Cerebellar nuclear complex (tissue), 1 donor: Measurements from ENCODE around the gene HLA-DRB5.
"Not testable (repeated sequence)": the region's sequence is repeated elsewhere in the genome, so short reads cannot be mapped to it uniquely, and the experiment has no call there.

Experiments used
- DNase-seq, 2 experiments: peaks; one replicate each; lab custom pipeline; 2025; lab: John Stamatoyannopoulos, UW

Gene HLA-DRB5

DNA sequence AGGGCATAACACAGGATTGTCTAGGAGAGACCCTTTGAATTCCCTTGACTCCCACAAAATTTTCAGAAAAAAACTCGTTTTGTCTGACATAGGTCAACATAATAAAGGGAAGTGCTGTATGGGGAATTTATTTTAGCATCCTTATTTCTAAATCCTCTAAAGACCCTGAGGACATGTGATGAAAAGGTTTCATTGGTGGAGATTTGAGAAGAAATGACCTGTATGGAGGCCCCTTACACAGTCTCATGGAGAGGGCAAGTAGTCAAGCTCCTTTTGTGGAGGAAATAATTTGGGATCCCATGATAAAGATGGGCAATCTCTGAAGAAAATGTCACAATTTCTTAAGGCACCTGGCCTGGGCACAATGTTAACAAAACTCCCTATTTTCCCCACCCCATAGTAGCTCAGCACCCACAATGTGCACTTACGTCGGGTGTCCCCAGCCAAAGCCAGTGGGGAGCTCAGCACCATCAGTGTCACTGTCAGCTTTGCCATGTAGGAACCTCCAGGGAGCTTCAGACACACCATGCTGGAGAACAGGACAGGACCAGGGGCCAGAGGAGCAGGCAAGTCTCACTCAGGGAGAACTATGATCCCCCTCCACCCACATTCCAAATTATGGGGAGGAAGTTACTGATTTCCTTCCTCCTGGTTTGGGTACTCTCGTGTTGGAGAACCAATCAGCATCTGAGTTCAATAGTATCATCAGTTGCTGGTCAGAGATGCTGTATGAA lies at the start of gene HLA-DRB5:
HLA-DRB5 (minus strand) TSS at position 591 of the 734 bp plus-strand sequence; CDS start at position 528, 63 bp downstream.
- no peak for DNase-seq

DNA sequence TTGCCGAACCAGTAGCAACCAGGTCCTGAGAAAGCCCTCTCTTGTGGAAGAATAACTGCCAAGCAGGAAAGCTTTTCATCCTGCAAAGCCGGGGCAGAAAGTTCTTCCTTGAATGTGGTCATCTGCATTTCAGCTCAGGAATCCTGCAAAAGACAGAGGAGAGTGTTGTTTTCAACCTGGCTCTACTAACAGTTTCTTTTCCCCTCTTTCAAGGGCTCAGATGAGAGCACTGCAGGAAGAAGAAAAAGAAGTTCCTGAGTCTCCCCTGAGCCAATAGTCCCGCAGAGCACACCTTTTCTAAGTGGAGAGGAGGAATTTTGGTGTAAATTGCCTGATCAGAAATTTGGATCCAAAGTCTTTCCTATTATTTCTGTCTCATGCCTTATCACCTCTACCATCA lies 48.9 kb upstream of the HLA-DRB5 start:
- no peak for DNase-seq

DNA sequence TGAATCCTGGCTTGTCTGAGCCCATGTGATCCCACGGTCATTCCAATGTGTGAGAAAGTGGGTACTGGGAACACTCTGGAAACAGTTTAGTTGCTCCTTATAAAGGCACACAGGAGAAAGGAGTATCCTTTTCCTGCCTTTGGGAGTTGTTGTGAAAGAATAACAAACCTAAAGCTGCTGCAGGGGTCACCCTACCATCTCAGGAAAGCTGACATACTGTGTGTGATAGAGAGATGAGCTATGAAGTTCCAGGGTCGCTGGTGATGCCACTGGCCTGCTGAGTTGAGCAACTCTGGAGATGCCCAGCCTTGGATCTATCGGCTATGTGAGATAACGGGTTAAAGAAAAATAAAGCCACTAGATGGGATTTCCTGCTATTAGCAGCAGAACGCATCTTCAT lies 47.4 kb upstream of the HLA-DRB5 start:
- not testable (repeated sequence) for DNase-seq

DNA sequence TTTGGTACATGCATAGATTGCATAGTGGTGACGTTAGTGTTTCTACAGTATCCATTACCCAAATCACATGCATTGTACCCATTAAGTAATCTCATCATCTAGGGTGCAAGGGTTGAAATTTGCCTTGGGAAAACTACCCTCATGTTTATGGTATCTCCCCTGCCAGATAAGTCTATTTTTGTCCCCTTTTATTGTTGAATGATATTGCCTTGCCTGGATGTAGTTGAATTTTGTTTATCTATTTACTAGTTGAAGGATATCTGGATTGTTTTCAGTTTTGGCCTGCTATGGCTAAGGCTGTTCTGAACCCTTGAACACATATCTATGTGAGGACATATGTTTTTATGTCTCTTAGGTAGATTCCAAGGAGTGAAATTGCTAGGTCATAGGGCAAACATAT lies 46.2 kb upstream of the HLA-DRB5 start:
- no peak for DNase-seq

DNA sequence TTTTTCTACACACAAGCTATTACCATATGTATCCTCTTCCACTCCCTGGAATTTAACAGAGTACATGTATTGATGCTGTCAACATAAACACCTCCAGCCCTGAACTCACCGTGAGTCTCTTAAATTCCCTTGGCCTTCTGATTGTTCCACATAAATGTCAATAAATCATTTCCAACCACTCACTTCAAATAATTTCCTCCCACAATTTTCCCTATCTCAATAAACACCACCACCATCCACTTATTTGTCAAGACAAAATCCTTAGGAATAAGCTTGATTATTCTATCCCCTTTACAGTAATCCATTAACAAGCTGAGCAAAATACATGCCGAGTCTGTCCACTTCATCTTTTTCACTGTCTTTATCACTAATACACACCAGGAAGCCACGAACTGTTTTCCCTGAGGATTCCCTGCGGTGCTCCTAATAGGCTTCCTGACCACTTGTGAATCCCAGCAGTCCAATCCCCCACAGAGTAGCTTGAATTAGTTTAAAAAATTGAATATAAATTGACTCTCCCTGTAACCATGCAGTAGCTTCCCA lies 40.3 kb upstream of the HLA-DRB5 start:
- DNase-seq = no peak

DNA sequence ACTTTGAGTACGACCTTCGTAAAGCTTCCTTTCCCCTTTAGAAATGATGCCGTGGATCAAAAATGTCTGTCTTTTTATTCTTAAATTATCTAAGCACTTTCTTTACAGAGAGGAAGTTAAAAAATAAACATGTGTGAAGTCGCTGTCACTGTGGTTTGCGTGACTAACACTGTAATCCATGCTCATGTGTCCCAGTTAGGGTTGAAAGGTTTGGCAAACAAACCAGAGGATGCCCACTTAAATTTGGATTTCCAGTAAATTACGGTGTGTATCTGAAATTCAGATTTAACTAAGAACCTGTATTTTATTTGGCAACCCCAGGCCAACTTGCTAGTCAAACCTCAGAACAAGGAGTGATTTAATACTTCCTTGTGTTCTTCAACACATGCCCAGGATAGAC lies 38.5 kb upstream of the HLA-DRB5 start:
- no peak for DNase-seq

DNA sequence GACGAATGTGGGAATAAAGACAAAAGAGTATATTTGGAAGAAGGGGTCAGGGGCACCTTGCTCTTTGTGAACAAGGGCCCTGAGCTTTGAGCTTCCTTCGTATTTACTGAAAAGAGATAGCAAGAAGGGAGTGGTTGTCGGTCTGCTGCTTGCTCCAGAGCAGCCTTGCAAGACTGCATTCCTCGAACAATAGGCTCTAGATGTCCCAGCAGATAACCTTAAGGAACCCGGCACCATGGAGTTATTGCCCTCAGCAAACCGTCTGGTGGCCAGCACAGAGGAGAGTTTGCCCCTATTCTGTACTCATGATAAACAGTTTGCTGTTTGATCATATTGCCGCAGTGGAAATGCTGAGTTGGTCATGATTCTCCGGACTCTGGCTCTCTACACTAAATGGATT lies 36.9 kb upstream of the HLA-DRB5 start:
- no peak for DNase-seq

DNA sequence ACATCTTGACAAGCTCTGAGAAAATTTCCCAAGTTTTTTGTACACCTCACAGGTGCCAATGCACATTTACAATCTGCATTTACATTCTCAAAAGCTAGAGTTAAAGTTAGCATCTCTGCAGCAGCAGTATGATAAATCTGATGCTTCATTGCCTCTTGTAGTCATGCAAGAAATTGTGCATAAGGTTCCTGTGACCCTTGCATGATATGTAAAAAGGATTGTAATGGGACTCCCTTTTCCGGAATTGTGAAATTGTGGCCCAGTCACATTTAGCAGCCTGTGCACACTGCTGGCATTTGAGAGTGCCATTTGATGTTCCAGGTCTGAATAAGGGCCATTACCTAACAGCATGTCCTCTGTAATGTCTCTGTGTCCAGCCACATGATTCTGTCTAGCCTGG lies 35.4 kb upstream of the HLA-DRB5 start:
- DNase-seq = no peak

DNA sequence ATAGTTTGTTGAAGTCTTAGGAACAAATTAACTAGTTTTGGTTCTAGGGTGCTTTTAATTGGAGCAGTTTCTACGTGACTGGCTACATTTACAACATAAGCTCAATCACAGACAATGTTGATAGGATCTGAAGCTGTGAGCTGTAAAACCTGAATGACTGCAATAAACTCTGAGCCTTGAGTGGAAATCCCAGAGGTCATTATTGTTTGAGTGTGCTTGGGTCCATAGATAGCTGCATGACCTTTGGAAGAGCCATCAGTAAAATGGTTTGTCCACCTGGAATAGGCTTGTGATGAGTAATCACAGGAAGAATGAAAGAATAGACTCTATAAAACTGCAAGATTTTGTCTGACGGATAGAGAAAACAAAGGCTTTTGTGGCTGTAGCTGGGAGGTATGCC lies 32.9 kb upstream of the HLA-DRB5 start:
- DNase-seq = no peak

DNA sequence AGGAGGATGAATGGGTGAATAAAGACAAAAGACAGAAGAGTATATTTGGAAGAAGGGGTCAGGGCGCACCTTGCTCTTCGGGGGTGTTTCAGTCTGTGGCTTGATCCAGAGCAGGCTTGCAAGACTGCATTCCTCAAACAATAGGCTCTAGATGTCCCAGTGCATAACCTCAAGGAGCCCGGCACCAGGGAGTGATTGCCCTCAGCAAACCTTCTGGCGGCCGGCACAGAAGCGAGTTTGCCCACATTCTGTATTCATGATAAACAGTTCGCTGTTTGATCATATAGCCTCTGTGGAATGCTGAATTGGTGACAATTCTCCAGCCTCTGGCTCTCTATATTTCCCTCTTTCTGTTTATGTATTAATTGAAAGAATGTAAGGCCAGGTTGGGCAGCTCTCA lies 29.7 kb upstream of the HLA-DRB5 start:
- no peak for DNase-seq

DNA sequence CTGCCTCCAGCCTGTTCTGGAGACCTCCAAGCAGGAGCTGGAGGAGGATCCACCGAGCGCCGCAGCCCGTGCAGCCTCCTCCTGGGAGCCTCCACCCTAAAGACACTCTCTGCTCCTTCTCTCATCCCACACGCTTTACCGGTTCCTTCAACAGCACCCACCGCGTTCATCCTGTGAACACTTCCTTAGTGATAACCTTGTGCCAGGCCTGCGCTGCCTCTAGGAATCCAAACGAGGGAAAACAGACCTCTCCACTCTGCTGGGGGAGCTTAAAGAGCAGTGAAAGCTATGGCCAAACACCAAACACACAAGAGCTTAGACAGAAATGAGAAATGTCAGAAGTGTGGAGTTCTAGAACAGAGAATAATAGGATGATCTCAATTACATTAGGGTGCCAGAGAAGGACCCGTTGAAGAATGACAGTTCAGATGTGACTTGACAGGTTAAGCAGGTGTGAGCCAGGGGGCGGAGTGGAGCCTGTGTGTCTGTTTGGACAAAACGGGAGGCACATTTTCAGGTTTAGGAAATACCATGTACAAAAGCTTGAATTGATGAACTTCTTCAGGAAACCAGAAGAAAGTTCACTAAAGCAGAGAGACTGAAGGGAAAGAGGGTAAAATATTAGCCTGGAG lies 28.5 kb upstream of the HLA-DRB5 start:
- no peak for DNase-seq

DNA sequence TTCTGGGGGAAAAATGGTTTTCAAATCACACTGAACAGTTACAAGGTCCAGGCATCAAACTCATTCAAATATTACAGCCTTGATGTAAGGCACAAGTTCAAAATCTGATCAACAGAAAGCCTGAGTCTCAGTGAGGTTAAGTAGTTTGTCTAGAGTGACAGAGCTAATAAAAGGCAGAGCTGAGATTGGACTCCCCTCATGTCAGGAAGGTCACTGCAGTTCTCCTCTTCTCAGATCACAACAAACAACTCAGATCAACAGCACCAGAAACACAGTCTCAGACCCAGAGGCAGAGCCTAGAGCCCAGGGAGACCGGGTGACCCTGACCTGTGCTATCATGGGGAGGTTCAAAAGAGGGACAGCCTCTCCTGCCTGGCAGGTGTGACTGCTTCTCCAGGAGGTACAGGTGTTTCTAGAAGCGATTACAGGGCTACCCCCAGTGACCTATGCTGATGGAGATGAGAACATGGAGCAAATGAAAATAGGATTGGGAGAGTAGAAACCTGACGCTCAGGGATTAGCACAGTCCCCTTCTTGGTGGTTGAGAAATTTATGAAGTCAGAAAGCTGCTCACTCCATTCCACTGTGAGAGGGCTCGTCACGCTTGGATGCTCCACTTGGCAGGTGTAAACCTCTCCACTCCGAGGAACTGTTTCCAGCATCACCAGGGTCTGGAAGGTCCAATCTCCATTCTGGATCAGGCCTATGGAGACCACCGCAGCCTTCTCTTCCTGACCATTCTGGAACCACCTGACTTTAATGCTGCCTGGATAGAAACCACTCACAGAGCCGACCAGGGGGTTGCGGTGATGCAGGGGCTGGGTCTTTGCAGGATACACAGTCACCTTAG lies 24.3 kb upstream of the HLA-DRB5 start:
- no peak for DNase-seq

DNA sequence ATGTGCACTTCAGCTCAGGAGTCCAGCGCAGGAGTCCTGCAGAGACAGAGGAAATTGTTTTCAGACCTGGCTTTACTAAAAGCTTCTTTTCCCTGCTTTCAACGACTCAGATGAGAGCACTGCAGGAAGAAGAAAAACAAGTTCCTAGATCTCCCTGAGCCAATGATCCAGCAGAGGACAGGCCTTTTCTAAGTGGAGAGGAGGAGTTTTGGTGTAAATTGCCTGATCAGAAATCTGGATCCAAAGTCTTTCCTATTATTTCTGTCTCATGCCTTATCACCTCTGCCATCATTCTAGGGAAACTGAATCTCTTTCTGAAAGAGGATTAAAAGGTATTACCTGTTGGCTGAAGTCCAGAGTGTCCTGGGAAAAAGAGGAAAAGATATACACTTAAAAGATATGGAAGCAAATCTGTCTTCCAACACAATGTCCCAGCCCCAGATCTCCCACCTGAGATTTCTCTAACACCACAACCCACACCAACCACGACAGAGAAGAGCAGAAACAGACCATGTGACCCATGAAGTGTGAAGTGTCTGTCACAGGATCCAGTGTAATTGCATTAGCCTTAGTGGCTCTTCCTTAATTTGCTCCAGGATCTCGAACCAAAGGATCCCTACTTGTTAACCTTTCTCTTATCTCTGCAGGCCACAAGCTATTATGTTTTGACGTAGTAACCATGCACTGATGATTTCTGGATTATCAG lies 23.1 kb upstream of the HLA-DRB5 start:
- DNase-seq = no peak

DNA sequence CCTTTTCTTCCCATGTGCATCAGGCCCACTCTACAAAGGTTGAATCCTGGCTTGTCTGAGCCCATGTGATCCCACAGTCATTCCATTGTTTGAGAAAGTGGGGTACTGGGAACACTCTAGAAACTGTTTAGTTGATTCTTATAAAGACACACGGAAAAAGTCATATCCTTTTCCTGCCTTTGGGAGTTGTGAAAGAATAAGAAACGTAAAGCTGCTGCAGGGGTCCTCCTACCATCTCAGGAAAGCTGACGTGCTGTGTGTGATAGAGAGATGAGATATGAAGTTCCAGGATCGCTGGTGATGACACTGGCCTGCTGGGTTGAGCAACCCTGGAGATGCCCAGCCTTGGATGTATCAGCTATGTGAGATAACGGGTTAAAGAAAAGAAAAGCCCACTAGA lies 21.3 kb upstream of the HLA-DRB5 start:
- no peak for DNase-seq

DNA sequence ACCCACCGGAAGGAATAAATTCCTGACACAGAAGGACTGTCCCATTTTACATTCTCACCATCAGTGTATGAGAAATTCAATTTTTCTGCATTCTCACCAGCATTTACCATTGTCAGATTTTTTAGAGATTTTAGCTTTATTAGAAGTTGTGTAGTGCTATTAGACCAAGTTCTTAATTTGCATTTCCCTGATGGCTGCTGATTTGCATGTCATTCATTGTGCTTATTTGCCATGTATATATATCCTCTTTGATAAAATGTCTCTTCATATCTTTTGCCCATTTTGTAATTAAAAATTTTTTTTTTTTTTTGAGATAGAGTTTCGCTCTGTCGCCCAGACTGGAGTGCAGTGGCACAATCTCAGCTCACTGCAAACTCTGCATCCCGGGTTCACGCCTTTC lies 9.8 kb upstream of the HLA-DRB5 start:
- no peak for DNase-seq

DNA sequence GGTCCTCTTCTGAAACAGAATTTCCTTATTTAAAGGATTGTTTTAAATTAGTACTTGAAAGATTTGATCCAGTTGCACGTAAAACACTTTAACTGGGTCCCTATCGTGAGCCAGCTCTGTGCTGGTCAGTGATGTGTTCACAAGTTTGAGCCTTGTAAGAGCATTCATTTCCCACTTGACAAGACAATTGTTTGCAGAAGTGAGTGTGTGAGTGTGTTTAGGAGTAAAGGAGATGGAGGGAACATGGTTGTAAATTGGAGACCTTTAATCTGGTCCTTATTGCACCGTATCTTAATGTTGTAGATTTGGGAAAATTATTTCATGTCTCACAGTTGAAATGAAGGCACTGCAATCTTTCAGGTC lies 325 bp upstream of the HLA-DRB5 start:
- not testable (repeated sequence) for DNase-seq

DNA sequence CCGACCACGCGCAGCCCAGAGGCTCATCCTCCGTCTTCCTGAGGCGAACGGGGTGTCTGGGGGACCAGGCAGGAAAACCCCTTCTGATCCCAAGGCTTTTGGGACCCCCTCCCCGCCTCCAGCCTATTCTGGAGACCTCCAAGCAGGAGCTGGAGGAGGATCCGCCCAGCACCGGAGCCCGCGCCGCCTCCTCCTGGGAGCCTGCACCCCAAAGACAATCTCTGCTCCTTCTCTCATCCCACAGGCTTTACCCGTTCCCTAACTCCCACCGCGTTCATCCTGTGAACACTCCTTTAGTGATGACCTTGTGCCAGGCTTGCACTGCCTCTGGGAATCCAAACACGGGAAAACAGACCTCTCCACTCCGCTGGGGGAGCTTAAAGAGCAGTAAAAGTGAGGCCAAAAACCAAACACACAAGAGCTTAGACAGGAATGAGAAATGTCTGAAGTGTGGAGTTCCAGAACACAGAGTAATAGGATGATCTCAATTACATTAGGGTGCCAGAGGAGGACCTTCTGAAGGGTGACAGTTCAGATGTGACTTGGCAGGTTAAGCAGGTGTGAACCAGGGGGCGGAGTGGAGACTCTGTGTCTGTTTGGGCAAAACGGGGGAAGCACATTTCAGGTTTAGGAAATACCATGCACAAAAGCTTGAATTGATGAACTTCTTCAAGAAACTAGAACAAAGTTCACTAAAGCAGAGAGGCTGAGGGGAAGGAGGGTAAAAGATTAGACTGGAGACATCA lies 7.6 kb downstream of the HLA-DRB5 start:
- no peak for DNase-seq

DNA sequence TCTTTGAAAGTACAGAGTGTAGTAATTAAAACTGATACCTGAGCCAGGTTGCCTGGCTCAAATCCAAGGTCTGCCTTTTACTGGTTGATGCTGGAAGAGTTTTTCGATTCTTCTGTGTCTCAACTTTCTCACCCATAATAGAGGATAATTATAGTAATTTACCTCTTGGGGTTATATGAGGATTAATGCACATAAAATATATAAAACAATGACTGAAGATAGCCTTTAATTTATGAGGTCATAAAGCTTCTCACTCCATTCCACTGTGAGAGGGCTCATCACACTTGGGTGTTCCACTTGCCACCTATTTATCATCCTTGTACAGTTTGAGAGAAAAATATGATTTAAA lies 10.2 kb downstream of the HLA-DRB5 start:
- DNase-seq = no peak

DNA sequence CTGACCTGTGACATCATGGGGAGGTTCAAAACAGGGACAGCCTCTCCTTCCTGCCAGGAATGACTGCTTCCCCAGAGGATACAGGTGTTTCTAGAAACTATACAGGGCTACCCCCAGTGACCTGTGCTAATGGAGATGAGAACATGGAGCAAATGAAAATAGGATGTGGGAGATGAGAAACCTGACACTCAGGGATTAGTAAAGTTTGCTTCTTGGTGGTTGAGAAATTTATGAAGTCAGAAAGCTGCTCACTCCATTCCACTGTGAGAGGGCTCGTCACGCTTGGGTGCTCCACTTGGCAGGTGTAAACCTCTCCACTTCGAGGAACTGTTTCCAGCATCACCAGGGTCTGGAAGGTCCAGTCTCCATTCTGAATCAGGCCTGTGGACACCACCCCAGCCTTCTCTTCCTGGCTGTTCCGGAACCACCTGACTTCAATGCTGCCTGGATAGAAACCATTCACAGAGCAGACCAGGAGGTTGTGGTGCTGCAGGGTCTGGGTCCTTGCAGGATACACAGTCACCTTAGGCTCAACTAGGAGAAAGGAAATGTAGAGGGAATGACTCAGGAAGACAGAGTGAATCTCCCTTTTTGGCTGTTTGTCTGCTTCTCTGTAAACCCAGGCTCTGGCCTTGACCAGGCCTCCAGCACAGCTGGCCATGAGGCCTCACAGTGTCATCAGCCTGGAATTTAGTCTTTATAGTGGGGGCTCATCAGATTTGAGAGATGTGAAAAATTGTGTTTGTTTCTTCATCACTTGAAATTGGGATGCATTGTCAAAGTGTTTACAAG lies 10.8 kb downstream of the HLA-DRB5 start:
- no peak for DNase-seq

DNA sequence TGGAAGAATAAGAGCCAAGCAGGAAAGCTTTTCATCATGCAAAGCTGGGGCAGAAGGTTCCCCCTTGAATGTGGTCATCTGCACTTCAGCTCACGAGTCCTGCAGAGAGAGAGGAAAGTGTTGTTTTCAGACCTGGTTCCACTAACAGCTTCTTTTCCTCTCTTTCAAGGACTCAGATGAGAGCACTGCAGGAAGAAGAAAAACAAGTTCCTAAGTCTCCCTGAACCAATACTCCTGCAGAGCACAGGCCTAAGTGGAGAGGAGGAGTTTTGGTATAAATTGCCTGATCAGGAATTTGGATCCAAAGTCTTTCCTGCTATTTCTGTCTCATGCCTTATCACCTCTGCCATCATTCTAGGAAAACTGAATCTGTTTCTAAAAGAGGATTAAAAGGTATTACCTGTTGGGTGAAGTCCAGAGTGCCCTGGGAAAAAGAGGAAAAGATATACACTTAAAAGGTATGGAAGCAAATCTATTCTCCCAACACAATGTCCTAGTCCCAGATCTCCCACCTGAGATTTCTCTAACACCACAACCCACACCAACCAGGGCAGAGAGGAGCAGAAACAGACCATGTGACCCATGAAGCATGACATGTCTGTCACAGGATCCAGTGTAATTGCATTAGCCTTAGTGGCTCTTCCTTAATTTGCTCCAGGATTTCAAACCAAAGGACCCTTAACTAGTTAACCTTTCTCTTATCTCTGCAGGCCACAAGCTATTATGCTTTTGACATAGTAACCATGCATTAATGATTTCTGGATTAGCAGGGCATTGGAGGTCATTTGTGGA lies 12.2 kb downstream of the HLA-DRB5 start:
- no peak for DNase-seq
